ENCODE results near the gene PSORS1C2.

PSORS1C2 gene

DNA sequence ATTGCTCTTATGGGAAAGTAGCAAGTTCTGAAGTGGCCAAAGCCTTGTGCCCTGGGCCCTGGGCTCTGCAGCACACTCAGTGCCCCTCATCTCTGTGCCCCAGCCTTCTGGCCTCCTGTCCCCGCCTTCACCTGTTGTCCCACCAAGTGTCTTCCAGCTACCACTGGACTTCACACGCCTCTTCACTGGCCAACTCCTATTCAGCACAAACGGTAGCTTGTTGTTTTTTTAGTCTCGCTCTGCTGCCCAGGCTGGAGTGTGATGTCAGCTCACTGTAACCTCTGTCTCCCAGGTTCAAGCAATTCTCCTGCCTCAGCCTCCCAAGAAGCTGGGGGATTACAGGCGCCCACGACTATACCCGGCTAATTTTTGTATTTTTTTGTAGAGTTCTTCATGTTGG lies 13.9 kb upstream of the PSORS1C2 start:
- TF ChIP-seq MAX (IDR thresholded peaks at IDR 0.05) = no peak
- TF ChIP-seq USF1 (IDR thresholded peaks at IDR 0.05) = no peak
- no peak for TF ChIP-seq FOXM1 (IDR thresholded peaks at IDR 0.05; ENCODE audit: borderline replicate concordance, low read depth)
- TF ChIP-seq CEBPB (IDR thresholded peaks at IDR 0.05) = no peak
- no peak for TF ChIP-seq EGR1 (IDR thresholded peaks at IDR 0.05)
- no peak for TF ChIP-seq TCF12 (IDR thresholded peaks at IDR 0.05; ENCODE audit: low read depth)
- no peak for TF ChIP-seq TEAD4 (IDR thresholded peaks at IDR 0.05)
- no peak for TF ChIP-seq EP300 (IDR thresholded peaks at IDR 0.05; ENCODE audit: borderline replicate concordance)
- no peak for TF ChIP-seq RAD21 (IDR thresholded peaks at IDR 0.05; ENCODE audit: low read depth)
- no peak for TF ChIP-seq NFIC (IDR thresholded peaks at IDR 0.05)
- TF ChIP-seq ZBTB7A (IDR thresholded peaks at IDR 0.05; ENCODE audit: low read depth) = no peak
- TF ChIP-seq YY1 (IDR thresholded peaks at IDR 0.05; ENCODE audit: low read depth) = no peak
- TF ChIP-seq, protein P1, sequence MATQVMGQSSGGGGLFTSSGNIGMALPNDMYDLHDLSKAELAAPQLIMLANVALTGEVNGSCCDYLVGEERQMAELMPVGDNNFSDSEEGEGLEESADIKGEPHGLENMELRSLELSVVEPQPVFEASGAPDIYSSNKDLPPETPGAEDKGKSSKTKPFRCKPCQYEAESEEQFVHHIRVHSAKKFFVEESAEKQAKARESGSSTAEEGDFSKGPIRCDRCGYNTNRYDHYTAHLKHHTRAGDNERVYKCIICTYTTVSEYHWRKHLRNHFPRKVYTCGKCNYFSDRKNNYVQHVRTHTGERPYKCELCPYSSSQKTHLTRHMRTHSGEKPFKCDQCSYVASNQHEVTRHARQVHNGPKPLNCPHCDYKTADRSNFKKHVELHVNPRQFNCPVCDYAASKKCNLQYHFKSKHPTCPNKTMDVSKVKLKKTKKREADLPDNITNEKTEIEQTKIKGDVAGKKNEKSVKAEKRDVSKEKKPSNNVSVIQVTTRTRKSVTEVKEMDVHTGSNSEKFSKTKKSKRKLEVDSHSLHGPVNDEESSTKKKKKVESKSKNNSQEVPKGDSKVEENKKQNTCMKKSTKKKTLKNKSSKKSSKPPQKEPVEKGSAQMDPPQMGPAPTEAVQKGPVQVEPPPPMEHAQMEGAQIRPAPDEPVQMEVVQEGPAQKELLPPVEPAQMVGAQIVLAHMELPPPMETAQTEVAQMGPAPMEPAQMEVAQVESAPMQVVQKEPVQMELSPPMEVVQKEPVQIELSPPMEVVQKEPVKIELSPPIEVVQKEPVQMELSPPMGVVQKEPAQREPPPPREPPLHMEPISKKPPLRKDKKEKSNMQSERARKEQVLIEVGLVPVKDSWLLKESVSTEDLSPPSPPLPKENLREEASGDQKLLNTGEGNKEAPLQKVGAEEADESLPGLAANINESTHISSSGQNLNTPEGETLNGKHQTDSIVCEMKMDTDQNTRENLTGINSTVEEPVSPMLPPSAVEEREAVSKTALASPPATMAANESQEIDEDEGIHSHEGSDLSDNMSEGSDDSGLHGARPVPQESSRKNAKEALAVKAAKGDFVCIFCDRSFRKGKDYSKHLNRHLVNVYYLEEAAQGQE (IDR thresholded peaks at IDR 0.05; ENCODE audit: low read depth) = no peak
- TF ChIP-seq TAF1 (IDR thresholded peaks at IDR 0.05; ENCODE audit: low read depth) = no peak
- no peak for TF ChIP-seq CREB1 (IDR thresholded peaks at IDR 0.05; ENCODE audit: low read depth)

GRCh38 chr6:31149827-31150447 lies 11.1 kb upstream of the PSORS1C2 start:
- TF ChIP-seq TAF1 (IDR thresholded peaks at IDR 0.05; ENCODE audit: low read depth) (no peak), TCF12 (IDR thresholded peaks at IDR 0.05; ENCODE audit: low read depth) (no peak), CREB1 (IDR thresholded peaks at IDR 0.05; ENCODE audit: low read depth) (no peak), EGR1 (IDR thresholded peaks at IDR 0.05) (no peak), MAX (IDR thresholded peaks at IDR 0.05) (no peak), YY1 (IDR thresholded peaks at IDR 0.05; ENCODE audit: low read depth) (no peak), ZBTB7A (IDR thresholded peaks at IDR 0.05; ENCODE audit: low read depth) (no peak), FOXM1 (IDR thresholded peaks at IDR 0.05; ENCODE audit: borderline replicate concordance, low read depth) (no peak), CEBPB (IDR thresholded peaks at IDR 0.05) (no peak), RAD21 (IDR thresholded peaks at IDR 0.05; ENCODE audit: low read depth) (no peak), NFIC (IDR thresholded peaks at IDR 0.05) (no peak), TEAD4 (IDR thresholded peaks at IDR 0.05) (no peak), USF1 (IDR thresholded peaks at IDR 0.05) (no peak), EP300 (IDR thresholded peaks at IDR 0.05; ENCODE audit: borderline replicate concordance) (no peak)
- TF ChIP-seq, protein P1 (IDR thresholded peaks at IDR 0.05; ENCODE audit: low read depth) = no peak

DNA sequence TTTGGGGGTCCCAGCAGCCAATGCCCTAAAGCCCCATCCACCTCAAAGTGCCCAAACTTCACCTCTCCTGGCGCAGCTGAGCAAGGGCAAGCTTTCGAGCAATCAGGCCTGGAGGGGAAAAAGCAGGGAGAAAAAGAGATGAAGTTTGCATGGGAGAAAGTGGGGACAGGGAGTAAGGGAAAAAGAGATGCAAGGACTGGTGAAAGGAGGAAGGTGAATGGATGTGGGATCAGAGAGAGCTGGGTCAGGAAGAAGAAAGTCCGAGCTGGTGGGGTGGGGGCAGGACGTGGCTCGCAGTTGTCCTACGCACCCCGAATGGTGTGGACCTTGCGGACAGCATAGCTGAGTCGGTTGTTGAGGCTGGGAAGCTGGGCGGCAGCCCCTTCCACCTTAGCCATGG lies 6.5 kb upstream of the PSORS1C2 start:
- no peak for TF ChIP-seq EGR1 (IDR thresholded peaks at IDR 0.05)
- TF ChIP-seq ZBTB7A (IDR thresholded peaks at IDR 0.05; ENCODE audit: low read depth) = no peak
- no peak for TF ChIP-seq FOXM1 (IDR thresholded peaks at IDR 0.05; ENCODE audit: borderline replicate concordance, low read depth)
- no peak for TF ChIP-seq TCF12 (IDR thresholded peaks at IDR 0.05; ENCODE audit: low read depth)
- no peak for TF ChIP-seq CREB1 (IDR thresholded peaks at IDR 0.05; ENCODE audit: low read depth)
- no peak for TF ChIP-seq MAX (IDR thresholded peaks at IDR 0.05)
- no peak for TF ChIP-seq RAD21 (IDR thresholded peaks at IDR 0.05; ENCODE audit: low read depth)
- no peak for TF ChIP-seq TEAD4 (IDR thresholded peaks at IDR 0.05)
- TF ChIP-seq YY1 (IDR thresholded peaks at IDR 0.05; ENCODE audit: low read depth) = no peak
- TF ChIP-seq USF1 (IDR thresholded peaks at IDR 0.05) = no peak
- TF ChIP-seq EP300 (IDR thresholded peaks at IDR 0.05; ENCODE audit: borderline replicate concordance) = no peak
- TF ChIP-seq CEBPB (IDR thresholded peaks at IDR 0.05) = no peak
- TF ChIP-seq TAF1 (IDR thresholded peaks at IDR 0.05; ENCODE audit: low read depth) = no peak
- no peak for TF ChIP-seq NFIC (IDR thresholded peaks at IDR 0.05)

GRCh38 chr6:31144970-31145340 lies 6.1 kb upstream of the PSORS1C2 start:
- TF ChIP-seq EGR1 (IDR thresholded peaks at IDR 0.05) (no peak), ZBTB7A (IDR thresholded peaks at IDR 0.05; ENCODE audit: low read depth) (no peak), FOXM1 (IDR thresholded peaks at IDR 0.05; ENCODE audit: borderline replicate concordance, low read depth) (no peak), CEBPB (IDR thresholded peaks at IDR 0.05) (no peak), TEAD4 (IDR thresholded peaks at IDR 0.05) (no peak), MAX (IDR thresholded peaks at IDR 0.05) (no peak), EP300 (IDR thresholded peaks at IDR 0.05; ENCODE audit: borderline replicate concordance) (no peak), YY1 (IDR thresholded peaks at IDR 0.05; ENCODE audit: low read depth) (no peak), NFIC (IDR thresholded peaks at IDR 0.05) (no peak), TCF12 (IDR thresholded peaks at IDR 0.05; ENCODE audit: low read depth) (no peak), CREB1 (IDR thresholded peaks at IDR 0.05; ENCODE audit: low read depth) (no peak), TAF1 (IDR thresholded peaks at IDR 0.05; ENCODE audit: low read depth) (no peak), USF1 (IDR thresholded peaks at IDR 0.05) (no peak), RAD21 (IDR thresholded peaks at IDR 0.05; ENCODE audit: low read depth) (no peak)
- TF ChIP-seq, protein P1 (IDR thresholded peaks at IDR 0.05; ENCODE audit: low read depth) = no peak

Data from Ishikawa (cell line).